RWPE2 (cell line): ENCODE results near the gene PDHB.

ENCODE experiments used
- ATAC-seq: fragments of 200-7000 bp; cut with Tn5 transposase; 3 replicates; pipeline ENCODE4 v1.9.1; 2021; ENCODE audit warnings: low read depth
- DNase-seq: peaks from one replicate; pipeline ENCODE4 v3.0.0-alpha.2; 2020; ENCODE audit warnings: low spot score
- H3K27ac ChIP-seq: fragments of 450-650 bp; 2 replicates; pipeline ENCODE4 v1.5.1; 2017; ENCODE audit warnings: mild to moderate bottlenecking; ENCODE audit not compliant: poor library complexity, severe bottlenecking
- H3K27me3 ChIP-seq: fragments of 250-450 bp; sonication (Bioruptor Pico); 2 replicates; pipeline ENCODE4 v1.5.1; 2021; ENCODE audit warnings: mild to moderate bottlenecking, moderate library complexity; ENCODE audit not compliant: insufficient read depth, poor library complexity, severe bottlenecking
- H3K36me3 ChIP-seq: fragments of 250-450 bp; sonication (Bioruptor Pico); 2 replicates; pipeline ENCODE4 v1.5.1; 2020; ENCODE audit warnings: low read depth, mild to moderate bottlenecking, moderate library complexity
- H3K4me1 ChIP-seq: fragments of 250-450 bp; sonication (Bioruptor Pico); 2 replicates; pipeline ENCODE4 v1.5.1; 2021; ENCODE audit warnings: mild to moderate bottlenecking, moderate library complexity; ENCODE audit not compliant: insufficient read depth, poor library complexity, severe bottlenecking
- H3K4me3 ChIP-seq: fragments of 250-450 bp; sonication (Bioruptor Pico); 2 replicates; pipeline ENCODE4 v1.5.1; 2021; ENCODE audit warnings: mild to moderate bottlenecking, moderate library complexity; ENCODE audit not compliant: severe bottlenecking
- H3K9me3 ChIP-seq: fragments of 250-450 bp; sonication (Bioruptor Pico); 2 replicates; pipeline ENCODE4 v1.5.1; 2021; ENCODE audit warnings: mild to moderate bottlenecking, moderate library complexity; ENCODE audit not compliant: severe bottlenecking
- TF ChIP-seq, protein P1 (sequence below): fragments of 450-650 bp; IDR thresholded peaks from one replicate; pipeline ENCODE4 v1.5.1; 2017; ENCODE audit warnings: mild to moderate bottlenecking, moderate library complexity; ENCODE audit not compliant: poor library complexity, severe bottlenecking

The PDHB gene

DNA sequence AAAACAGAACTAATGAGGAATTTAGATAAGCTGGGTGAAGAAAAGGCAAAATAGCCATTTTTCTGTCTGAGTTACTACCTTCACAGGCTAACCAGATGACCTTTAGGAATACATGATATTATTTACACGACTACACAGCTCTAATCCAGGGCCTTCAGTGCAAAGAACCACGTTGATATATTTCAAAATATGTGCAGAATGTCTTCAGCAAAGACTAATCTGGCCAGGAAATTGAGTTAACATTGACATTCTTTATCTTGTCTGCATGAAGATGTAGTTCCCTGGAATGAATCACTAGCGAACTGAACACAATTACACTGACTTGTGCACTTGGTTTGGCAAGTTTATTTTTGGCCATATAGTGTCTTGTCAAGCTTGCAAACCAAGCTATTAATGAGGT lies 41.5 kb downstream of the PDHB start:
- DNase-seq (no peak), ATAC-seq (no peak)
- peaks cover 13% of the 10 kb centered on the region for H3K36me3 ChIP-seq
- H3K9me3 ChIP-seq: no peaks in the 10 kb centered on the region
- H3K27me3 ChIP-seq: no peaks in the 10 kb centered on the region
- H3K27ac ChIP-seq: no peak overlapping the region
- H3K4me3 ChIP-seq: no peak overlapping the region
- TF ChIP-seq, protein P1, sequence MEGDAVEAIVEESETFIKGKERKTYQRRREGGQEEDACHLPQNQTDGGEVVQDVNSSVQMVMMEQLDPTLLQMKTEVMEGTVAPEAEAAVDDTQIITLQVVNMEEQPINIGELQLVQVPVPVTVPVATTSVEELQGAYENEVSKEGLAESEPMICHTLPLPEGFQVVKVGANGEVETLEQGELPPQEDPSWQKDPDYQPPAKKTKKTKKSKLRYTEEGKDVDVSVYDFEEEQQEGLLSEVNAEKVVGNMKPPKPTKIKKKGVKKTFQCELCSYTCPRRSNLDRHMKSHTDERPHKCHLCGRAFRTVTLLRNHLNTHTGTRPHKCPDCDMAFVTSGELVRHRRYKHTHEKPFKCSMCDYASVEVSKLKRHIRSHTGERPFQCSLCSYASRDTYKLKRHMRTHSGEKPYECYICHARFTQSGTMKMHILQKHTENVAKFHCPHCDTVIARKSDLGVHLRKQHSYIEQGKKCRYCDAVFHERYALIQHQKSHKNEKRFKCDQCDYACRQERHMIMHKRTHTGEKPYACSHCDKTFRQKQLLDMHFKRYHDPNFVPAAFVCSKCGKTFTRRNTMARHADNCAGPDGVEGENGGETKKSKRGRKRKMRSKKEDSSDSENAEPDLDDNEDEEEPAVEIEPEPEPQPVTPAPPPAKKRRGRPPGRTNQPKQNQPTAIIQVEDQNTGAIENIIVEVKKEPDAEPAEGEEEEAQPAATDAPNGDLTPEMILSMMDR: no peak
- H3K4me1 ChIP-seq: no peaks in the 10 kb centered on the region

DNA sequence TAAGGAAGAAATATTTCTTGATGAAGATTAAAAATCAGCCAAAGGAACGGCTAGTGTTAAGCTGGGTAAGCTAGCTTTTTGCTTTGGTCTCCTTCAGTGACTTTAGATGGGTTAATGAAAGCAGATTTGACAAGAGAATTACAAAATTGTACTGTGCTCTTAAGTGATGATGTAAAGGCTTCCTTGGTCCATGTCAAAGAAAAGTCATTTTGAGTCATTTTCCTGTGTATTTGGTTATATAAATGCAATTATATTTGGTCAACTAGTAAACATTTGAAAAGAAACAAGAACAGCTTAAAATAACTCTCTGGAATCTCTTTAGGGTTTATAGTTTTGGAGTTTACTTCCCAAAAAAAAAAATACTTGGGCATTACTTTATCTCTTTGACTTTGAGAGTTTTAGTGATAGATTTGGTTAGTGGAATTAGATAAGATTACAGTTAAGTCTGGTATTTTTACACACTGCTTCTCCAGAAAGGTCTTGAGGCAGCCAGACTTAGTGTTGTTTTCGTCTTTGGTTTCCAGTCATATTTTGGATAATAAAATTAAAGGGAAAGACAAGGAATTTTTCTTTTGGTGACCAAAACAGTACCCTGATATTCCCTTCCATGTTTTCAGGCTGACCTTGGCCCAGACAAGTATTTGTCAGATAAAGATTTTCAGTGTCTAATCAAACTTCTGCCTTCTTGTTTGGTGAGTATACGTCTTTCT lies 42.3 kb downstream of the PDHB start:
- TF ChIP-seq, protein P1: no peak
- Histone ChIP-seq H3K27ac (no peak overlapping the region), H3K9me3 (no peaks in the 10 kb centered on the region), H3K4me3 (no peak overlapping the region), H3K4me1 (no peaks in the 10 kb centered on the region), H3K27me3 (no peaks in the 10 kb centered on the region), H3K36me3 (peaks cover 8% of the 10 kb centered on the region)
- ATAC-seq: no peak
- no peak for DNase-seq

DNA sequence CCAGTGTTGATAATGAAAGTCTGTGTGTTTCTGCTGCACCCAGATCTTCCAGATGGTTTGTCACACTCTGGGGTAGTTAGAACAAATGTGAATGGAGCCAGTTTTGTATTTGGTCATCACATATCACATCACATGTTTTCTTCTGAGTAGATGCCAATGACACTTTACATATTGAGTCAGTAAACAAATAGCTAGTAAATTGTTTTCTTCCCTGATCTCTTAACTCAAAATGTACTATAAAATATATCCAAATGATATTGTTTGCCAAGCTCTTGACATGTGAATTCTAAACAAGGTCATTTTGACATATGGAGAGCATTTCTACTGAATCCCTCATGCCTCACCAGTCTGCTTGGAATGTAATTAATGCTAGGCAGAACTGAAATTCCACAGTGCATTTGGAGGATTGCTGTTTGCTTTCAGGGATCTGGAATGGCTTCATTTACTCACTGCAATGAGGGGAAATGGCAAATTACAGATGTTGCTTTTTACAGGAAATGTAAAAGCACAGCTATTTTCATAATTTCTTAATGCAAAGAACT lies 45.0 kb downstream of the PDHB start:
- no peaks in the 10 kb centered on the region for H3K27me3 ChIP-seq
- TF ChIP-seq, protein P1: no peak
- no peaks in the 10 kb centered on the region; the same call in 1 of the 2 replicates for H3K36me3 ChIP-seq
- H3K9me3 ChIP-seq: no peaks in the 10 kb centered on the region
- H3K4me1 ChIP-seq: peaks cover 7% of the 10 kb centered on the region
- no peak for ATAC-seq
- H3K27ac ChIP-seq: no peak overlapping the region
- DNase-seq: no peak
- no peak overlapping the region for H3K4me3 ChIP-seq

DNA sequence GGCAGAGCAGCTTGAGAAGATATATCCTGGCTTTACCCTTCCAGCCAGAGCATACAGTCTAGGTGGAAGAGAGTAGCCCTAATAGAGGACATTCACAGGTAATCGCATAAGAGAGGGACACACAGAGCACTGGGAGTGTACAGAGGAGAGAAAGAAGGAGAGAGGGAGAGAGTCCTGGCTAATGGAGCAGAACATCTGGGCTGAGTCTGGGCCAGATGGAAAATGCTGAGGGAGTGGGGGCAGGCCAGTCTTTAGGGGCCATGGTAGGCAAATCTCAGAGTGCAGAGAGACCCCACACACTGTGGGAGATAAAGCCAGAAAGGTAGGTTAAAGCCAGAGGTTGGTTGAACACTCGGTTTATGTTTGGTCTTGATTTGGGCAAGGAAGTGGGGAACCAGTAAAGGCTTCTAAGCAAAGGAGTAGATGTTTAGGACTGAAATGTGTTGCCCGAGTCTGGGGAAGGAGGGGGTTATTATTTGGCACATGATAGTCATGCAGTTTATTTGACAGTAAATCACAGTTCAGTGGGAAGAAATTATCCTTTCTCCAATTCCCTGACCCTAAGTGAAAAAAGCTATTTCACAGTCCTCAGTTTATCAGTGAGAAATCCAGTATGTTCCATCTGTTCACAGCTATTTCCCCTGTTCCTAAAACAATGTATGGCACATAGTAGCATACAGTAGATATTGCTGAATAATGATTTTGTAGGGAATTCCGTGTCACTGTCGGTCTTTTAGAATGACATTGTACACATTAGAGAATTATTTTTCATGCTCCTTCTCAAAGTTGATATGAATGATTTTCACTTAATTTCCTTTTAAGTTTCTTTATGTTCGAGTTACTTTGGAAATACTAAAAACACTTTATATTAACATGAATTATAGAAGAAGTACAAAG lies 45.7 kb downstream of the PDHB start:
- Histone ChIP-seq H3K4me3 (no peak overlapping the region), H3K4me1 (peaks cover 11% of the 10 kb centered on the region), H3K9me3 (no peaks in the 10 kb centered on the region), H3K27ac (no peak overlapping the region), H3K27me3 (no peaks in the 10 kb centered on the region), H3K36me3 (no peaks in the 10 kb centered on the region)
- DNase-seq: no peak
- TF ChIP-seq, protein P1: no peak
- no peak for ATAC-seq
